HG02981 (cell line): Measurements from ENCODE around the gene MICU2.

Source experiments
- ATAC-seq: cut with Tn5 transposase; IDR thresholded peaks from one replicate; pipeline ENCODE4 v1.9.1; 2021; ENCODE audit warnings: mild to moderate bottlenecking, moderate library complexity; ENCODE audit not compliant: unreplicated experiment

Gene MICU2

GRCh38 chr13:21548577-21548976 is 55.4 kb downstream of the MICU2 start:
- ATAC-seq: no peak

DNA sequence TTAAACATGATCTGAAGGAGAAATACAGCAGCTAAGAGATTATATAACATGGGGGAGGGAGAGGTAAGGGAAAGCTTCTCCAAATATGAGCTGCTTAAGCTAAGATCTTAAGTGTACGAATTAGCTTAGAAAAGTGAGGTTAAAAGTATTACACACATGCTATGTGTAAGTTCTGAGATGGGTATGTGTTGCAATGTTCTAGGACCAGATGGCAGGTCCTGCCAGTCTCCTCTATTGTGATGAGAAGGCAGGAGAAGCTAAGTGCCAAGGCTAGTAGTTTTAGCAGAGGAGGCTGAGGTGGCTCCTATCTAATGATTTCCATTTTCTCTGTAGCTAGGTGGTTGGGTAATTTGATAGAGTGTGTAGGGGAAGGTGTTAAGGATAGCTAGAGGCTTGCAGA is 57.6 kb downstream of the MICU2 start:
- ATAC-seq: no peak

DNA sequence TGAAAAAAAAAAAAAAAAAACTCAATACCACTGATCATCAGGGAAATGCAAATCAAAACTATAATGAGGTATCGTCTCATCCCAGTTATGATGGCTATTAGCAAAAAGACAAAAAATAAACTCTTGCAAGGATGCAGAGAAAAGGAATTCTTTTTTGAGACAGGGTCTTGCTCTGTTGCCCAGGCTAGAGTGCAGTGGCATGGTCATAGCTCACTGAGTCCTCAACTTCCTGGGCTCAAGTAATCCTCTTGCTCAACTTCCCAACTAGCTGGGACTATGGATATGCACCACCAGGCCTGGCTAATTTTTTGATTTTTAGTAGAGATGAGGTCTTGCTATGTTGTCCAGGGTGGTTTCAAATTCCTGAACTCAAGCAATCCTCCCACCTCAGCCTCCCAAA is 59.5 kb downstream of the MICU2 start:
- ATAC-seq: no peak

DNA sequence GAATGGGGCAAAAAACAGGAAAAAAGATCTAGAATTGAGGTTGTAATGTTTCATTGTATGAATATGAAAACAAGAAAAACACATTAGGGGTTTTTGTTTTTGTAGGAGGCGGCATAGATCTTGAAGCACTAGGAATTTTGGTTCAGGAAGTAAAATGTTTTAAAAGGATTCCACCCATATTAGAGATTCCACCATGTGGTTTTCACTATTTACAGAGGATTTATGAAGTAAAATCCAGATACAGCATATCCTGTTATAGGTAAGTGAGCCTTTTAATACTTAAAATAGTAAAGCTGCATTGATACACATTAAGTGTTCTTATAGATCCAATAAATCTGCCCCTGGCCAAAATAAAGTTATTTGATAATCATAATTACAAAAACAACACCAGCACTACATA is 61.4 kb downstream of the MICU2 start:
- no peak for ATAC-seq

DNA sequence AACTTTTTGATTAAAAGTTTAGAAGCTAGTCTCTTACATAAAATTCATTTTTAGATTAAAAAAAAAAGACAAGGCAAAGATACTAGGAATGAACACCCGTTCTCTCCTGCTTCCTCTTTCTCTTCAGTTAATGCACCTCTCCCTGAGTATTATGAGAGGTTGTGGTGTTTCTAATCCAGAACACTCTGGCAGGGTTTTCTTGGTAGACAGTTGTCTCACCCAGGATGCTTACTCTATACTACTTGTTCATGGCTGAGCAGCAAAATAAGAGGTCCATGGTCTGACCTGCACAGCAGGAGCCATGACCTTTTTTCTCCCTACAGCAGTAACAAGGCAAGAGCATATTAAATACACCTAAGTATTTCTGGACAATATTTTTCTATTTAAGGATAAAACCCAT is 62.0 kb downstream of the MICU2 start:
- peak; percentile 54 for ATAC-seq

DNA sequence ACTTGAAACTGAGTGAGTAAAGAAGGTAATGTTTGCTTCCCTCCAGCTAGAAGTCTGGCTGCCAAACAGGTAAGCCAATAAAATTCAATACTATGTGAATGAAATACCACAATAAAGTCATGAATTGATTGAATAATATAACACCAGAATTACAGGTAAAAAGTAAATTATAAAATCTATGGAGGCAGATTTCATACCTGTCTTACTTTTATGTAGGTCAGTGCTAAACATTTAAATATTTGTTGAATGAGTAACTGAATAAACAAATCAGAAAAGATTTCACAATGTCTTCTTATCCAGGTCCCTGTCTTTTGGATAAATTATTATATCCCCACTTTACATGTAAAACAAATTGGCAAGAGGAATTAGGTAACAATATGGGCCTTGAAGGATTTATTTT is 62.7 kb downstream of the MICU2 start:
- ATAC-seq: no peak

- ATAC-seq: no peak
These were observed 64.3 kb downstream of the MICU2 start for GRCh38 chr13:21539687-21540086.

- ATAC-seq: no peak
These were observed 65.2 kb downstream of the MICU2 start for GRCh38 chr13:21538753-21539152.

- ATAC-seq: no peak
These were observed 65.7 kb downstream of the MICU2 start for GRCh38 chr13:21538280-21538679.

GRCh38 chr13:21537105-21537504 is 66.9 kb downstream of the MICU2 start:
- ATAC-seq: no peak

- no peak for ATAC-seq
These were observed 69.2 kb downstream of the MICU2 start for GRCh38 chr13:21534760-21535159.

DNA sequence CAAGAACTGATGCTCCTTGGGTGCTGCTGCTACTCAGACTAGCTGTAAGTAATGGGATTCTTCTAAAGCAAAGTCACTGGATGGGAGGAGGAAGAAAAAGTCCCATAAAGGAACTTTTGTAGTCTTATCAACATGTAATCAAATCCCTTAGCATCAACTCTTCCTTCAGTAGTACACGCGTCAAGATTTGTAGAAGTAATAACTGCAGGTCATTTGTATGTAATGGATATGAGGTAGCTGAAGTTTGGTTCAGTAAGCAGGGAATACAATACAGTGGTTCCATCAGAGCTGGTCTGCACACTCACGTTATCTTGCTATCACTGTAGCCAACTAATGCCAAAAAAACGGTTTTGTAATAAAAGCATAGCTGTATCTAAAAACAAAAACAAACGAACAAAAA is 72.5 kb downstream of the MICU2 start:
- ATAC-seq: no peak

DNA sequence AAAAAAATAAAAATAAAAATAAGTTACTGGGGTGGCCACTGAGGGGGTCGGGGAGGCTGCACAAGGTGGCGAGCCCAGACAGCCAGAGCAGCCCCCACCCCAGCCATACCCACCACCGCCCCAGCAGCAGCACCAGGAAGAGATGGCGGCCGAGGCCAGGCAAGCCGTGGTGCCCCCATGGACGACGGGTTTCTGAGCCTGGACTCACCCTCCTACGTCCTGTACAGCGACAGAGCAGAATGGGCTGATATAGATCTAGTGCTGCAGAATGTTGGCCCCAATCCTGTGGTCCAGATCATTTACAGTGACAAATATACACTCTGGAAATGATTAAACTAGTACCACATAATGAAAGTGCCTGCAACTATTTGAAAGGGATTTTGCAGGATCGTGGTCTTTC is 73.3 kb downstream of the MICU2 start:
- ATAC-seq: no peak

DNA sequence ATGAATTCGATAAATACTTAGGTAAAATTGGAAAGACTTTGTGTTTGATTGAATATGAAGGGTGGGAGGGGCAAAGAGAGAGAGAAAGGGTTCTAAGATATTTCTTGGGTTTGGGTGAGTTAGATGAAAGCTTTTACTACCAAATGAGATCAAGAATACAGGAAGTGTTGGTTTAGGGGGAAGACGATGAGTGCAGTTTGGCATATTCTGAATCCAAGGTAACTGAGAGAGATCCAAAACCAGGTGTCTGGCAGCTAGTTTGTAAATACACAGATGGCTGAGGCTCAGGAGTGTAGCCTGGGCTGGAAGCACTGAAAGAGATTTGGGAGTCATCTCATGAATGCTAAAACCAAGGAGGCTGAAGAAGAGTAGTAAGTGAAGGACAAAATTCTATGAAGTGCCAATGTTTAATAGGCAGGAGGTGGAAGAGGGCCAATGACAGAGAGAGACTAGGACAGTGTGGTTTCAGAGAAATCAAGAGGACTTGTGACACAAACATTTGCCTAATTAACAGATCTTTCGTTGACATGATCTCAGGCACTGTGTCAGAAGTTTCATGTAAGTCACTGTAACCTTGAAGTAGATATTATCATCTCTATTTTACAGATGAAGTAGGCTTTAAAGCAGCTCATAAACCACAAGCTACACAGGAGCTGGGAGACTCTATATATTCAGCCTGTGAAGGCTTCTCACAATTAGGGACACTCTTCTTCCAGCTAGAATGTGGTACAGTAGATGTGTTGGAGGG is 74.7 kb downstream of the MICU2 start:
- ATAC-seq: no peak

DNA sequence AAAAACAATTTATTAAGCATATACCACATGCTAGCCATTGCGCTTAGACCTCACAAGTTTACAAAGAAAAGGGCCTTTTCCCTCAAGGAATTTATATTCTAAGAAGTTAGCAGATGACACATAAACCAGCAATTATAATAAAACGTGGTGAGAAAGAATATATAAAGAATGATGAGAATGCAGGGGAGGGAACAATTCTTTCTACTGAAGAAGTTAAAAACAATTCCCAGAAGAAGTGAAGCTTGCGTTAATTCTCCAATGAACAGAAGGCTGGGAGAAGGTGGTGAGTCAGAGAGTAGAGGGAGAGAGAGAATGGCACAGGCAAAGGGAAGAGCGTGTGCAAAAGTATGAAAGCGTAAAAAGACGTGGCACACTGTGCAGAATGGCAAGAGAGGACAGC is 75.4 kb downstream of the MICU2 start:
- ATAC-seq: no peak

- ATAC-seq: no peak
These were observed 77.0 kb downstream of the MICU2 start for GRCh38 chr13:21526707-21527540.

DNA sequence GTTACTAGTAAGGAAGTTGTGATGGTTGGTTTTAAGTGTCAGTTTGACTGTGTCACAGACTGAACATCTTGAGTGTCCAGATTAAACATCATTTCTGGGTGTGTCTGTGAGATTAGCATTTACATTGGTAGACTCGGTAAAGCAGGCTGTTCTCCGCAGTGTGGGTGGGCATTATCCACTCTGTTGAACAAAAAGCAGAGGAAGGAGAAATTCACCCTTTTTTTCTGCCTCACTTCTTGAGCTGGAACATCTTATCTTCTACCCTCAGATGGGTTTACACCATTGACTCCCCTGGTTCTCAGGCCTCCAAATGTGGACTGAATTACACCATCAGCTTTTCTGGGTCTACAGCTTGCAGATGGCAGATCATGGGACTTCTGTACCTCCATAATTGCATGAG is 81.1 kb downstream of the MICU2 start:
- ATAC-seq: no peak

- ATAC-seq: no peak
These were observed 81.8 kb downstream of the MICU2 start for GRCh38 chr13:21522130-21522529.

DNA sequence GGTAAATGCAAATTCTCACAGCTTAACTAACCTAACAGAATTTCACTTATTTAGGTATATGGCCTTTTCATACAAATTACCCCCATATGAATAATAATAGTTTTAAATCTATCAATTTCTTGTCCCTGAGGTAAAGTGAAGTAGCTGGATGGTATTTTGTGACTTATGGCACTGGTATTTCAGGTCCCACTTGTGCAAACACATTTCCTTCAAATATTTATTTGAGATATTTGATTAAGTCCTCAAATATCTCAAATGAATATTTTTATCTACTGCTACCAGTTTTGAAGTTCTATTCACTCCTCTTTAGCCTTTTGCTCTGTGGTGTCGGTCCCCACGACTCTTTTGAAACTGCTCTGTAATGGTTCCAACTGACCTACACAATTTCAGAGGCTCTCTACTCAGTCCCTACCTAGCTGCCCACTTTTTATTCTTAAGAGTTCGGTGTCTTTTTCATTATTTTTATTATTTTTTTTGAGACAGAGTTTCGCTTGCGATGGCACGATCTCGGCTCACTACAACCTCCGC is 85.3 kb downstream of the MICU2 start:
- ATAC-seq: no peak

- no peak for ATAC-seq
These were observed 86.4 kb downstream of the MICU2 start for GRCh38 chr13:21517576-21517975.

DNA sequence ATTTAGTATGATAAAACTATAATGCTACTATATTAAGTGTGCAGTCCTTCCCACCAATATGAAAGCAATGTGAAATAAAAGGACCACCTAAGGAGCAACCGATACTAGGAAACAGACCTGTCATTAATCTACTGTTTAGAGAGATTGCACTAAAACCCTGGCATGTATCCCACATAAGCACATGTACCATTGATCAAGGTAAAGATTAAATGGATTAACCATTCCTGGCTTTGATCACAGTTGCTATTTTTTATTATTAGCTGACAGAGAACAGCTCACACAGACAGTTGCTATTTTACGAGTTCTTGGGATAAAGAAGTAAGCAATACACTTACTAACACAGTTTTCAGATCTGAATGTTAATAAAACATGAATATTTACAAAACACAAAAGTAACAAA is 87.2 kb downstream of the MICU2 start:
- ATAC-seq: no peak

- no peak for ATAC-seq
These were observed 92.1 kb downstream of the MICU2 start for GRCh38 chr13:21511849-21512248.
